ENCODE measurements around the gene GPA33.
"Not testable (repeated sequence)": the region's sequence is repeated elsewhere in the genome, so short reads cannot be mapped to it uniquely, and the experiment has no call there.

Gene GPA33

DNA sequence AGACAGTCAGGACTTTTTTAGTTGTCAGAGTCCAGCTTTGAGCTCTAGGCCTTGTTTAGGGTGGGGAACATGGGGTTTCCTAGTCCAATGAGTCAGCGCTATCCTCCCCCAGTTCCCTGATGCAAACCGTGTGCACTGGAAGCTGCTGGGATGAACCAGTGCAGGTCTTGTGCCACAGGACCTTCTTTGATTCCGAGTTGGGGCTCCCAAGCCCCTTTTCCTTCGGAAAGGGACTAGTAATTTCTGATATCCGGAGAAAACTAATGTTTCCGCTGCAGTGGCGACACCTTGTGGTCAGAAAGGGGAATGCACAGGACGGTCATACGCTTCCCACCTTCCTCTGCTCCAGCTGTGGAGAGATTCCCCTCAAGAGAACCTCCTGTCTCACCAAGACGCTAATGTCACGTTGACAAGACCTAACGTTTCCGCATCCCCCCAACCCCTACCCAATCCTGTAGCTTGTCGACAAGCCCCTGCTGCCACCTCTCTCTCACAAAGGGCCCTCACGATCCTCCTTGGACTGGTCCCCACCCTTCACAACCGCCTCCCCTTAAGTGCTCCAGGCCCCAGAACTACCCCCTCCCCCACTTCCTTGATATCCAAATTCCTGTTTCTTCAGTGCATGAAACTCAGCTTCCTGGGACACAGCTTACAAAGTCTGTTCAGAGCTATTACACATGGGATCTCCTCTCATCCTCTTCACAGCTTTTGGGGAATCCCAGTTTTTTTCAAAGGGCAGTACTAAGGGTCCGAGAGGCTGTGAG, 30.9 kb downstream of the GPA33 start:
- DNase-seq (ENCODE audit: low read depth, low spot score): peak; percentile 93

DNA sequence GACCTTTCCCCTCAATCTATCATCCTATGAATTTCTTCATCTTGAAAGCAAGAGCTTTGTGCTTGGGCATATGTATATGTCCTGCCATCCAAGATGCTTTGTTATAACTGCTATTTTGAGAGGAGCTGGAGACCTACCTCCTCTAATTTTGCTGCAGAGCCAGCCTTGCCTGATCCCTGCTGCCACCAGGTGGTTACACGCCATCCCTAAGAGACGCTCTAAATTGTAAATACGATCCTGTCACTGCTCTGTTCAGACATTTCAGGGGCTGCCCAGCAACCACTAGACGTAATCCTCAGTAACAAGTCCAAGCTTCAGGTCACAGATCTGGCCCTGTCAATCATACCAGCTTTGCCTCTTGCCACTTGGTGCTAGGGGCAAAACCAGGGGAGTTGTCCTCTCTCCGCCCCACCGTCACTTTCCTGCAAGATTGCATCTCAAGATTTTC, 32.9 kb downstream of the GPA33 start:
- peak; percentile 74 for DNase-seq (ENCODE audit: low read depth, low spot score)

DNA sequence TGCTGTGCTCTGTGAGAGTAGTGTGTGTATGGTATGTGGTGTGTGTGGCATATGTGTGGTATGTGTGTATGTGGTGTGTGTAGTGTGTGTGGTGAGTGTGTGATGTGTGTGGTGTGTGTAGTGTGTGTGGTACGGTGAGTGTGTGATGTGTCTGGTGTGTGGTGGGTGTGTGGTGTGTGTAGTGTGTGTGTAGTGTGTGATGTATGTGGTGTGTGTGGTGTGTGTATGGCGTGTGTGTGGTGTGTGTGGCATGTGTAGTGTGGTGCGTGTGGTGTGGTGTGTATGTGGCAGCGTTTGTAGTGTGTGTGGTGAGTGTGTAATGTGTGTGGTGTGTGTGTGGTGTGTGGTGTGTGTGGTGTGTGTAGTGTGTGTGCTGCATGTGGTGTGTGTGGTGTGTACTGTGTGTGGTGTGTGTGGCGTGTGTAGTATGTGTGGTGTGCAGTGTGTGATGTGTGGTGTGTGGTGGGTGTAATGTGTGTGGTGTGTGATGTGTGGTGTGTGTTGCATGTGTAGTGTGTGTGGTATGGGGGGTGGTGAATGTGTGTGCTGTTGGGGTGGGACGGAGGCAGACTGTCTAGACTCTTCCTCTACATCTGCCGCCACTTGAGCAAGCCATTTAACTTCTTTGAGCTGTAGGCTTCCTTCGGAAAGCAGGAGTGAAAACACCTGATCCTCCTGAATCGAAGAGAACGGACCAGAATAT, 33.5 kb downstream of the GPA33 start:
- DNase-seq (ENCODE audit: low read depth, low spot score): no peak

GRCh38 chr1:167054946-167055630, 35.1 kb downstream of the GPA33 start:
- no peak for DNase-seq (ENCODE audit: low read depth, low spot score)

DNA sequence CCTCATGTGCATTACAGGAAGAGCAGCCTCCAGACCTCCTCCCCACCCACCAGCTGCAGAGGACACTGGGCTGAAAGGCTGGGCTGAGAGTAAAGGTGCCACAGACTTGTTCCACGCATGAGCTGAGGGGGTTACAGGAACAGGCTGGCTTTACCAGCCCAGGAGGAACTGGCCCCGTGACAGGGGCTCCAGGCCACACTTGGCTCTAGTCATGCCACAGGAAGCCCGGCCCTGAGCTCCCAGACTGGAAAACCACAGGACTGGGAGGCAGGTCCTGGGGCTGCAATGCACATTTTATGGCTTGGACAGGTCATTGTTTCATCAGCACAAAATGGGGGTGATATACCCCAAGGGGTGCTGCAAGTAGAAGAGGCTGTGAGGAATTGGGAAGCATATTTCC, 35.6 kb downstream of the GPA33 start:
- DNase-seq (ENCODE audit: low read depth, low spot score): no peak

GRCh38 chr1:167052389-167052788, 37.8 kb downstream of the GPA33 start:
- peak; percentile 68 for DNase-seq (ENCODE audit: low read depth, low spot score)

- DNase-seq (ENCODE audit: low read depth, low spot score): no peak
Measured at GRCh38 chr1:167051907-167052306, 38.3 kb downstream of the GPA33 start.

DNA sequence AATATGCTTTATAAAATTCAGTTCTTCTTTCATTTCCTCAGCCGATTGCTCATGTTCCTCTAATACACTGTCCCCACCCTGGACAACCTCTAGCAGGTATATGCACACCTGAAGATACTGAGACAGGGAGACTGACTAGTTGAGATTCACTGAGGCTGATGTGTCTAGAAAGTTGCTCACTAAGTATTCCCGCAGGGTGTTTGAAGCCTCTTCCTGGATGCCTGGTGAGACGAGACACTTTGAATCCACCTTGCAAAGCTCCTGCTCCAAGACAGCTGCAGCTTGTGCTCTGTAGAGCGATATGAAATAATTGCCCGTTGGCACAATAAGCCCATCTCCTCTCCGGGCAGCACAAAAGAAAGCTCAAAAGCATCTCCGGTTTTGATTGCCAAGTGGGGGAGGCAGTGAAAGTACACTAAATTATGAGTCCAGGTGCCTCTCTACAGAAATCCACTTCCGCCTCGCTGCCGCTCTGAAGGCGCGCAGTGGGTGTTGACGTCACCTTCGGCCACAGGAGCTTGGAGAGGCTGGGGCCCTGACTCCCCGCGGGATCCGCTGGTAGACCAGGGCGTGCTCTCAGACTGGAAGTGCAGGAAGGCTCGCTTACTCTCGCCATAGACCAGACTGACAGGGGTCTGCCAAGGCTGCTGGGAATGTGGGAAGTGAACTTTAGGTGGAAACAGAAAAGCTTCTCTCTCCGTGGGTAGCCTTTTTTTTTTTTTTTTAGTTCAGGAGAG, 46.3 kb downstream of the GPA33 start:
- peak; percentile 52 for DNase-seq (ENCODE audit: low read depth, low spot score)

DNA sequence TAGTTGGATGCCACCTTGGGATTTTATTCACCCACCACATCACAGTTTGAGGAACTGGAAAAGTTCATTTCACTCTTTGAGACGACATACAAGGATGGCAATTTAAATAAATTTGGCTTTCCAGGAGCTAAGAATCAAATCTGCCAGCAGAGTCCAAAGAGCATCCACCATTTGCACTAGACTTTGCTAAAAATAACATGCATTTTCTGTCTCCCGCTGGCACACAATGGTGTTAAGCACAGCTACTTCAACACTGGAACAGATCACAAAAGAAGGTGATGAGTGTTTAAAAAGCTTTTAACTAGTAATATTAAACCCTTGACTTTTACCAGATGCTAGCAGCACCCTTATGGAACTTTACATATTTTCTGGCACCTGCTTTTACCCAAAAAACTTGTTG, 56.5 kb downstream of the GPA33 start:
- no peak for DNase-seq (ENCODE audit: low read depth, low spot score)

GRCh38 chr1:167029553-167029952, 60.6 kb downstream of the GPA33 start:
- DNase-seq (ENCODE audit: low read depth, low spot score): not testable (repeated sequence)

- no peak for DNase-seq (ENCODE audit: low read depth, low spot score)
Measured at GRCh38 chr1:167022384-167022783, 67.8 kb downstream of the GPA33 start.

- DNase-seq (ENCODE audit: low read depth, low spot score): no peak
Measured at GRCh38 chr1:167016100-167016750, 74.0 kb downstream of the GPA33 start.

- DNase-seq (ENCODE audit: low read depth, low spot score): no peak
Measured at GRCh38 chr1:167013108-167013929, 76.9 kb downstream of the GPA33 start.

DNA sequence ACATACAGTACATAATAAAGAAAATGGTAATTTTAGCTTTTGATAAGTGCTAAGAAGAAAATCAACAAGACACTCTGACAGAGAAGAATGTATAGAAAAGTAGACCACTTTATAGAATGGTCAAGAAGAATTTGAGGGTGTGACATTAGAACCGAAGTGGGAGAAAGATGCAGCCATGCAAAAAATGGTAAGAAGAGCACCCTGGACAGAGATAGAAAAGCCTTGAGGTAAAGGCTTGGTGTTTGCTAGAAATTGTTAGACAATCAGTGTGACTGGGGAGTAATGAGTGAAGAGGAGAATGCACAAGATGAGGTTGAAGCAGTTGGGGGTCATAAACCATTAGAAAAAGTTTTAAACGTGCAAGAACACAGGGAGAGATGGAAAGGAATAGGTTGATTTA, 77.6 kb downstream of the GPA33 start:
- no peak for DNase-seq (ENCODE audit: low read depth, low spot score)

- no peak for DNase-seq (ENCODE audit: low read depth, low spot score)
Measured at GRCh38 chr1:167011560-167012191, 78.5 kb downstream of the GPA33 start.

GRCh38 chr1:167003711-167004110, 86.5 kb downstream of the GPA33 start:
- no peak for DNase-seq (ENCODE audit: low read depth, low spot score)
